NK-92 treated with Interleukin-12 subunit alpha and Interleukin-12 subunit beta, amount 100 ng/mL, for 24 hours (cell line): ENCODE data around the gene ITGA3.

ENCODE experiments used
- DNase-seq: peaks from one replicate; lab custom pipeline; 2025; lab: John Stamatoyannopoulos, UW

ITGA3 gene

GRCh38 chr17:50110591-50111349 lies 54.9 kb downstream of the ITGA3 start:
- no peak for DNase-seq

- no peak for DNase-seq
These were observed 56.1 kb downstream of the ITGA3 start for GRCh38 chr17:50111673-50112655.

GRCh38 chr17:50112694-50113093 lies 56.8 kb downstream of the ITGA3 start:
- DNase-seq = no peak

GRCh38 chr17:50113624-50114320 lies 57.9 kb downstream of the ITGA3 start:
- no peak for DNase-seq

GRCh38 chr17:50114401-50114800 lies 58.5 kb downstream of the ITGA3 start:
- no peak for DNase-seq

GRCh38 chr17:50114849-50115357 lies 59.0 kb downstream of the ITGA3 start:
- no peak for DNase-seq

- DNase-seq = no peak
These were observed 59.8 kb downstream of the ITGA3 start for GRCh38 chr17:50115756-50116155.

GRCh38 chr17:50117202-50118051 lies 61.5 kb downstream of the ITGA3 start:
- DNase-seq = no peak

- no peak for DNase-seq
These were observed 62.3 kb downstream of the ITGA3 start for GRCh38 chr17:50118076-50118827.

GRCh38 chr17:50118828-50119218 lies 62.9 kb downstream of the ITGA3 start:
- DNase-seq = no peak

- DNase-seq = no peak
These were observed 64.8 kb downstream of the ITGA3 start for GRCh38 chr17:50120475-50121253.

GRCh38 chr17:50122945-50123344 lies 67.0 kb downstream of the ITGA3 start:
- DNase-seq = no peak

GRCh38 chr17:50123649-50124349 lies 67.9 kb downstream of the ITGA3 start:
- no peak for DNase-seq

- DNase-seq = no peak
These were observed 69.6 kb downstream of the ITGA3 start for GRCh38 chr17:50125420-50125997.

- DNase-seq = no peak
These were observed 71.9 kb downstream of the ITGA3 start for GRCh38 chr17:50127697-50128361.

GRCh38 chr17:50128441-50129352 lies 72.8 kb downstream of the ITGA3 start:
- no peak for DNase-seq

- DNase-seq = no peak
These were observed 73.4 kb downstream of the ITGA3 start for GRCh38 chr17:50129353-50129727.
